SJCRH30 (cell line): Measurements from ENCODE around the gene OR2T33. TPM values are rescaled to one million over a fixed set of nuclear protein-coding genes. Genes with fewer than 3 reads are reported as not detected.
"Not testable (repeated sequence)": the region's sequence is repeated elsewhere in the genome, so short reads cannot be mapped to it uniquely, and the experiment has no call there.

Source experiments
- DNase-seq, 2 experiments: peaks; one replicate each; pipeline ENCODE4 v3.0.0-alpha.2; 2015 to 2020
- H3K27ac ChIP-seq: fragments of 250-450 bp; sonication (Bioruptor Pico); 2 replicates; pipeline ENCODE4 v1.5.1; 2020; ENCODE audit warnings: mild to moderate bottlenecking, moderate library complexity
- H3K27me3 ChIP-seq: fragments of 250-450 bp; sonication (Bioruptor Pico); 2 replicates; pipeline ENCODE4 v1.5.1; 2020; ENCODE audit warnings: mild to moderate bottlenecking, moderate library complexity
- H3K36me3 ChIP-seq: fragments of 250-450 bp; sonication (Bioruptor Pico); 2 replicates; pipeline ENCODE4 v1.5.1; 2020; ENCODE audit warnings: mild to moderate bottlenecking, moderate library complexity
- H3K4me1 ChIP-seq: fragments of 250-450 bp; sonication (Bioruptor Pico); 2 replicates; pipeline ENCODE4 v1.5.1; 2020; ENCODE audit warnings: mild to moderate bottlenecking, moderate library complexity
- H3K4me3 ChIP-seq: fragments of 250-450 bp; sonication (Bioruptor Pico); 2 replicates; pipeline ENCODE4 v1.5.1; 2020; ENCODE audit warnings: mild to moderate bottlenecking, moderate library complexity
- H3K9me3 ChIP-seq: fragments of 250-450 bp; sonication (Bioruptor Pico); replicated peaks from 2 replicates; pipeline ENCODE4 v1.5.1; 2020; ENCODE audit warnings: mild to moderate bottlenecking, moderate library complexity
- total RNA-seq: library from RNA; depleted of rRNA; stranded (reverse); fragments of >200 nt; shearing (Covaris generic); gene quantifications from 2 replicates; pipeline ENCODE4 v1.2.3, GENCODE V29; 2014; rRNA removed

Gene OR2T33, protein sequence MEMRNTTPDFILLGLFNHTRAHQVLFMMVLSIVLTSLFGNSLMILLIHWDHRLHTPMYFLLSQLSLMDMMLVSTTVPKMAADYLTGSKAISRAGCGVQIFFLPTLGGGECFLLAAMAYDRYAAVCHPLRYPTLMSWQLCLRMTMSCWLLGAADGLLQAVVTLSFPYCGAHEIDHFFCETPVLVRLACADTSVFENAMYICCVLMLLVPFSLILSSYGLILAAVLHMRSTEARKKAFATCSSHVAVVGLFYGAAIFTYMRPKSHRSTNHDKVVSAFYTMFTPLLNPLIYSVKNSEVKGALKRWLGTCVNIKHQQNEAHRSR
- total RNA-seq: not detected in 2 replicates

DNA sequence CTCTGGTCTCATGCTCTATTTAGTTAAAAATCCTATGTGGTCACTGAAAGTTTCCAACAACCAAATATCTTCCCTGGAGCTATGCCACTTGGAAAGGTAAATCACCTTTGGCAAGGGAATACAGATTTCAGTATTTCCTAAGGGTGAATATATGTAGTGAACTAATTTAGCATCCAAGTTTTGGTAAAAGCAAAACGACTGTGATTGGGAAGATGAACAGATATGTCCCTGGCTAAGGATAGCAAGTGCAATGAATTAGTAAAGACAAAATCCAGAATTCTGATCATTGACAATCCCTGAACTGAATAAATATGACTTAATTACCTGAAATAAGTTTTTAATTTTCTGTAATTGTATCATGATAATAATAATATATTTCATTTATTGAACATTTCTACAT lies at the start of gene OR2T33:
Gene OR2T33 (minus strand): TSS at position 101 of the 400 bp plus-strand sequence. CDS start 4,162 bp downstream, outside the sequence.
- Histone ChIP-seq H3K4me3 (no peak within 1 kb of the TSS), H3K9me3 (no peaks in the 10 kb centered on the region), H3K36me3 (no peaks in the 10 kb centered on the region), H3K27ac (no peak within 1 kb of the TSS), H3K27me3 (no peaks in the 10 kb centered on the region), H3K4me1 (no peaks in the 10 kb centered on the region)
- no peak for DNase-seq

DNA sequence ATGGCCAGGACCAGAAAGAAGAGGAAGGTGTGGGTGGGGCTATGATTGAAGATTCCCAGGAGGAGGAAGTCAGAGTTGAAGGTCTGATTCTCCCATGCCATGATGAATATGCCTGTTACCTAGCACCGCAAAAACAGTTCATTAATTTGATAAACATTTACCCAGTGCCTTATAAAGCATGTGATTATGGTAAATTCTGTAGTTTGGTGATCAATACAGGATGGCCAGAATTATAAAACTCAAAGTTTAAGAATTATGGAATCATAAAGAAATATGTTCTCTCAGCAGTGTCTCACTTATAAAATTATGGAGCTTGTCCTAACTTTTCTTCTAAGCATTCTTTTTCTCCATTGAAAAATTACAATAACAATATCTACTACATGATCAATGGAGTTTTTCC lies 46.7 kb upstream of the OR2T33 start, which contains the start of gene OR2M7:
Gene OR2M7 (minus strand): TSS at position 101 of the 400 bp plus-strand sequence. CDS start 0 bp downstream, at position 101.
- no peak for DNase-seq
- H3K9me3 ChIP-seq: no peaks in the 10 kb centered on the region
- no peak within 1 kb of the TSS for H3K4me3 ChIP-seq
- no peaks in the 10 kb centered on the region for H3K27me3 ChIP-seq
- no peak within 1 kb of the TSS for H3K27ac ChIP-seq
- no peaks in the 10 kb centered on the region for H3K4me1 ChIP-seq
- H3K36me3 ChIP-seq: no peaks in the 10 kb centered on the region

DNA sequence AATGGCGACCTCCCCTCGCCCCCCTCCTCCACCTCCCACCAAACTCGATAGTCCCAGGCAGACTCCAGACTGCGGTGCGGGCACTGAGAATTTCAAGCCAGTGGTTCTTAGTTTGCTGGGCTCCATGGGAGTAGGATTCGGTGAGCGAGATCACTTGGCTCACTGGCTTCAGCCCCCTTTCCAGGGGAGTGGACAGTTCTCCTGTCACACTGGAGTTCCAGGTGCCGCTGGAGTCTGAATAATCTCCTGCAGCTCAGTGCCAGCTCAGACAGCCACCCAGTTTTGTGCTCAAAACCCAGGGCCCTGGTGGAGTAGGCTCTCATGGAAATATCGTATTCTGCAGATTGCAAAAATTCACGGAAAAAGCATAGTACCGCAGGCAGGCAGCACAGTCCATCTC lies 39.0 kb upstream of the OR2T33 start:
- Histone ChIP-seq H3K4me3 (no peak overlapping the region), H3K9me3 (no peaks in the 10 kb centered on the region), H3K27ac (no peak overlapping the region), H3K36me3 (no peaks in the 10 kb centered on the region), H3K4me1 (no peaks in the 10 kb centered on the region), H3K27me3 (no peaks in the 10 kb centered on the region)
- no peak for DNase-seq

DNA sequence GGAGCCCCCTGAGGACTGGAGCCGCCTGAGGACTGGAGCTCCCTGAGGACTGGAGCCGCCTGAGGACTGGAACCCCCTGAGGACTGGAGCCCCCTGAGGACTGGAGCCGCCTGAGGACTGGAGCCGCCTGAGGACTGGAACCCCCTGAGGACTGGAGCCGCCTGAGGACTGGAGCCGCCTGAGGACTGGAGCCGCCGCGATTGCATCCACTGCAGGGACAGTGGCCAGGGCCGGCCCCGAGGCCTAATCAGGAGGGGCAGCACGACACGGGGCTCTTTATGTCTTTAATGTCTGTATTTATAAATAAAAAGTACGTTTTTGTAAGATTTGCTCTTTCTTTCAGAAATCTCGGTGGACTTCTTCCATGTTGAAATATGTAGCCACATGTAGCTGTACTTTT lies 29.0 kb upstream of the OR2T33 start:
- not testable (repeated sequence) for DNase-seq, H3K4me3 ChIP-seq, H3K27me3 ChIP-seq, H3K4me1 ChIP-seq, H3K9me3 ChIP-seq, H3K36me3 ChIP-seq, H3K27ac ChIP-seq

DNA sequence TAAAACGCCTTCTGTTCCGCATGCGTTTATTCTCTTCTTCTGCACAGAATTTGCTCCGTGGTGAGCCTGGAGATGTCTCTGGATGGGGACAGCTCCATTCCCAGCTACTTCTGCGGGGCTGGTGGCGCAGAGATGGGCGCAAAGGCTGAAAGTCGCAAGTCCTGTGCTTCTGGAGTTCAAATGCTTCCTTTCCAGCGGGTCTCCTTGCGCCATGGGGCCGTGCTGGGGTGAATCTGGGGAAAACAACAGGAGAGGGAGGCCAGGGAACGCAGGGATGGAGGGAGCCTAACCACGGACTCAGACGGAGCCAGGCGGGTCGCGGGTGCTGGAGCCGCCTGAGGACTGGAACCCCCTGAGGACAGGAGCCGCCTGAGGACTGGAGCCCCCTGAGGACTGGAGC lies 28.3 kb upstream of the OR2T33 start:
- Histone ChIP-seq H3K36me3 (no peaks in the 10 kb centered on the region), H3K4me1 (no peaks in the 10 kb centered on the region), H3K27ac (no peak overlapping the region), H3K4me3 (no peak overlapping the region), H3K27me3 (no peaks in the 10 kb centered on the region), H3K9me3 (no peaks in the 10 kb centered on the region)
- no peak for DNase-seq

DNA sequence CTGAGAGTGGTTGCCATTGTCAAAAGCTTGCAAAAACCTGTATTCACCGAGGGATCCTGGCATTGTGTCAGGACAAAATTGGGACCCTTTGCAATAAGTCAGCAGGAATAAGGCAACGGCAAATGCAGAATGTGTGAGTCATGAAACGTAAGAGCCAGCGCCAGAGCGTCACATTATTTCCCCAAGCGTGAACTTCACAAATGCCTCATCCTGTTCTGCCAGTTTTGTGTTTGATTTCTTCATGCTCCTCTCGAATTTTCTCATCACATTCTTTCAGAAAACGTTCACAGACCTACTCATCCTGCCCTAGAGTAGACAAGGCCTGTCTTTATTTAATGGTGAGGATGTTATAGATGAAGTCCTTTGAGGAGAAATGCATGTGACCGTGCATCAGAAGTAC lies 27.9 kb upstream of the OR2T33 start:
- H3K9me3 ChIP-seq: not testable (repeated sequence)

DNA sequence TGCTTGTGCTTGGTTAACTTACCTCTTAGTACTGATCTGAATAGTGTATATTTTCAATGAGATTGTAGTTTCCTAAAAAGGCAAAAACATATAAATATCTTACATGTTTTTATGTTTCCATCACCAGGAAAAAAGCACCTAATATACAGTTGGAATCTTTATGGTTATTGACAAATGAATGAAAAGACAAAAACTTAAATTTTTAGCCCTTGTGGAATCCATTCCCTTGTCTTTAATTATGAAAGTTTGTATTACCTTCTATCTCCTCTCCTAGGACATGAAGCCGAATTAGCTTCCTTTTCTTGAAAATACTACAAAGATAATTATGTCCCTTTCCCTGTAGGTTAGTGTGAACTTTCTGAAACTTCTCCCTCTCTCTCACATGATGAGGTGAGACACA lies 25.5 kb upstream of the OR2T33 start, which contains the start of gene OR2T12:
Gene OR2T12 (minus strand): TSS at position 101 of the 400 bp plus-strand sequence. CDS start 7,846 bp downstream, outside the sequence.
- no peak for DNase-seq
- Histone ChIP-seq H3K4me3 (no peak within 1 kb of the TSS), H3K27ac (no peak within 1 kb of the TSS), H3K4me1 (no peaks in the 10 kb centered on the region), H3K36me3 (no peaks in the 10 kb centered on the region), H3K9me3 (no peaks in the 10 kb centered on the region), H3K27me3 (no peaks in the 10 kb centered on the region)

More for the DNA sequence above, 27.9 kb upstream of the OR2T33 start:
- not testable (repeated sequence) for H3K4me3 ChIP-seq, H3K27ac ChIP-seq, DNase-seq, H3K36me3 ChIP-seq, H3K4me1 ChIP-seq, H3K27me3 ChIP-seq

DNA sequence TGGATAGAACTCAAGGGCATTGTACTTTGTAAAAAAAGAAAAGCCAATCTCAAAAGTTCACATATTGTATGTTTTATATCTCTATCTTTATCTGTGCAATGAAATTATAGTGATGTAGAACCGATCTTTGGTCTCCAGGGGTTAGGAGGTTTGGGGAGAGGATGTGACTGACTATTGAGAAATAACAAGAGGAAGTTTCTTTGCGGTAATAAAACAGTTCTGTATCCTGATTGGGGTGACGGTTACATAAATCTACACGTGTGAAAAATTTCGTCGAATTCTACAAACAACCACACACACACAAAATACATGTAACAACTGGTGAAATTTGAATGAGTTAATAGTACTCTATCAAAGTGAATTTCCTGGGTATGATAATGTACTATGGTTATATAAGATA lies 10.6 kb upstream of the OR2T33 start:
- Histone ChIP-seq H3K9me3 (no peaks in the 10 kb centered on the region), H3K4me1 (no peaks in the 10 kb centered on the region), H3K36me3 (no peaks in the 10 kb centered on the region), H3K27me3 (no peaks in the 10 kb centered on the region), H3K27ac (no peak overlapping the region), H3K4me3 (no peak overlapping the region)
- no peak for DNase-seq

DNA sequence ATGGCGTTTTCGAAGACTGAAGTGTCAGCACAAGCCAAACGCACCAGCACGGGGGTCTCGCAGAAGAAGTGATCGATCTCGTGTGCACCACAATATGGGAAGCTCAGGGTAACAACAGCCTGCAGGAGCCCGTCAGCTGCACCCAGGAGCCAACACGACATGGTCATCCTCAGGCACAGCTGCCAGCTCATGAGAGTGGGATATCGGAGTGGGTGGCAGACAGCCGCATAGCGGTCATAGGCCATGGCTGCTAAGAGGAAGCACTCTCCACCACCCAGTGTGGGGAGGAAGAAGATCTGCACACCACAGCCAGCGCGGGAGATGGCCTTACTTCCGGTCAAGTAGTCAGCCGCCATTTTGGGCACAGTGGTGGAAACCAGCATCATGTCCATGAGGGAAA lies 4.6 kb downstream of the OR2T33 start:
- H3K4me1 ChIP-seq, H3K27ac ChIP-seq: not testable (repeated sequence)

DNA sequence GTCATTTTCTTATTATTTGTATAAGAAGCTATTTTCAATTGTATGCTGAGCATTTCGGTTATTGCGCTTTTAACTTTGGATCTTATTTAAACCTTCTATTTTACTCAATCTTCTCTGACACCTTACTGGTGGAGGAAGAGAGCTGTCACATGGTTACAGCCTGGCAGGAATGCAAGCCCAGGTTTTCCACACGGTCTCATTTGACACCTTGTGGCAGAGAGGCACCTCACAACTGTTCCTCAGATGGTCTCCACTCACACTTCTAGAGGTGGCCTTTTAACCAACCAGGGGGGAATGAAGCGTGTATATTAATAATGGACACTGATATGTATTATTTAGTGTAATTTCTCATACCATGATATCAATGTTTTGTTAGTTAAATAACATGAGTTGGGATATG lies 9.6 kb downstream of the OR2T33 start:
- Histone ChIP-seq H3K36me3 (no peaks in the 10 kb centered on the region), H3K4me1 (no peaks in the 10 kb centered on the region), H3K4me3 (no peak overlapping the region), H3K27me3 (no peaks in the 10 kb centered on the region), H3K9me3 (no peaks in the 10 kb centered on the region), H3K27ac (no peak overlapping the region)
- no peak for DNase-seq

More for the DNA sequence above, 4.6 kb downstream of the OR2T33 start:
- H3K4me3 ChIP-seq, H3K27me3 ChIP-seq, H3K9me3 ChIP-seq, H3K36me3 ChIP-seq, DNase-seq: not testable (repeated sequence)

DNA sequence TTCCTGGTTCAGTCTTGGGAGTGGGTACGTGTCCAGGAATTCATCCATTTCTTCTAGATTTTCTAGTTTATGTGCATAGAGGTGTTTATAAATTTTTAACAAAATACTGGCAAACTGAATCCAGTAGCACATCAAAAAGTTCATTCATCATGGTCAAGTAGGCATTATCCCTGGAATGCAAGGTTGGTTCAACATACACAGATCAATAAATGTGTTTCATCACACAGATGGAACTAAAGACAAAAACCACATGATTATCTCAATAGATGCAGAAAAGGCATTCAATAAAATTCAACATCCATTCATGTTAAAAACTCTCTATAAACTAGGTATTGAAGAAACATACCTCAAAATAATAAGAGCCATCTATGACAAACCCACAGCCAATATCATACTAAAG lies 18.5 kb downstream of the OR2T33 start:
- H3K4me3 ChIP-seq, H3K27me3 ChIP-seq, H3K9me3 ChIP-seq, H3K27ac ChIP-seq, DNase-seq, H3K36me3 ChIP-seq, H3K4me1 ChIP-seq: not testable (repeated sequence)

DNA sequence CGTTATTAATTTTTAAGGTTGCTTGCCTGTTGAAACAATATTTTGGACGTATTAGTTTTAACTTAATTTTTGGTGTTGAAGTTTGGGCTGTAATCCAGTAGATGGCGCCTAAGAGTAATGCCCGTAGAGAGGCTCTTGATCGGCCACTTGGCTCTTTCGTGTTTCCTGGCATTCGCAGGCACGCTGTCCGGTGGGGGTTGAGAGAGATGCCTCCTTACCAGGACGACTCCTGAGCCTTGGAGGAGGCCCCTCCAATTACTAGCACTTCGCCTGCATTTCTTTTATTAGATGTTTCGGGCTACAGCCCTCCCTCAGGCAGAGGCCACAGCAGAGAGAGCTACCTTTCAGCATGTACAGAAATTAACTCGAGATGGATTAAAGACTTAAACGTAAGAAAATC lies 34.6 kb downstream of the OR2T33 start:
- Histone ChIP-seq H3K27me3 (no peaks in the 10 kb centered on the region), H3K9me3 (no peaks in the 10 kb centered on the region), H3K4me3 (no peak overlapping the region), H3K4me1 (no peaks in the 10 kb centered on the region), H3K36me3 (no peaks in the 10 kb centered on the region), H3K27ac (no peak overlapping the region)
- peak; percentile 33 to 59 for DNase-seq

DNA sequence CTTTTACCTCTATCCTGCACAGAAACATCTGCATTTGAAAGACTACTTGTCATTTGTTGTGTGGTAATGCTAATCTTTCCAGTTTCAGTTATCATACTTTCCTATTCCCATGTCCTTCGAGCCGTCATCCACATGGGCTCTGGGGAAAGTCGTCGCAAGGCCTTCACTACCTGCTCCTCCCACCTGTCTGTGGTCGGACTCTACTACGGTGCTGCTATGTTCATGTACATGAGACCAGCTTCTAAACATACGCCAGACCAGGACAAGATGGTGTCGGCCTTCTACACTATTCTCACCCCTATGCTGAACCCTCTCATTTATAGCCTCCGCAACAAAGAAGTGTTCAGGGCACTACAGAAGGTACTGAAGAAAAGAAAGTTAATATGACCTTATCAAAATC lies 38.3 kb downstream of the OR2T33 start:
- no peak overlapping the region for H3K4me3 ChIP-seq
- no peak for DNase-seq
- no peaks in the 10 kb centered on the region for H3K9me3 ChIP-seq
- no peaks in the 10 kb centered on the region for H3K4me1 ChIP-seq
- H3K27me3 ChIP-seq: no peaks in the 10 kb centered on the region
- no peaks in the 10 kb centered on the region for H3K36me3 ChIP-seq
- no peak overlapping the region for H3K27ac ChIP-seq

DNA sequence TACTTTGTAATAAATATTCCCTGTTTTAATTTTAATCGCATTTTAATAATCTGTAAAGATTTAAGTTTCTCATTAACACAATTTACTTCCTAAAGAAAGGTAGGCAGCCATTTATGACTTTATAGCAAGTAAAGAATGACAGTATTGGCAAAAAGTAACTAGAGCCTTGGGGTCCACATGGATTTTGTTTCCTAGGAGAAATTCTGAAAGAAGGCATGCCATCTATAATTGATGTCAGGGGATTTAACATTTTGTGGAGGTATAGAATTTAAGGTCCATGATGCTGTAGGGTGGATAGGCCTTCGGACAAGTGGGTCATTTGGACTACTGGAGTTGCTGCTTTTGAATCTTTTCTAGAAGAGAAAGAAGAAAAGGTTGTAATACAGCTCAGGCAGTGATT lies 46.7 kb downstream of the OR2T33 start, which contains the start of gene OR2M4:
Gene OR2M4 (plus strand): TSS at position 301 of the 400 bp plus-strand sequence. CDS start 7,512 bp downstream, outside the sequence.
- Histone ChIP-seq H3K27me3 (no peaks in the 10 kb centered on the region), H3K36me3 (no peaks in the 10 kb centered on the region), H3K4me1 (no peaks in the 10 kb centered on the region), H3K4me3 (no peak within 1 kb of the TSS), H3K9me3 (no peaks in the 10 kb centered on the region), H3K27ac (no peak within 1 kb of the TSS)
- no peak for DNase-seq

DNA sequence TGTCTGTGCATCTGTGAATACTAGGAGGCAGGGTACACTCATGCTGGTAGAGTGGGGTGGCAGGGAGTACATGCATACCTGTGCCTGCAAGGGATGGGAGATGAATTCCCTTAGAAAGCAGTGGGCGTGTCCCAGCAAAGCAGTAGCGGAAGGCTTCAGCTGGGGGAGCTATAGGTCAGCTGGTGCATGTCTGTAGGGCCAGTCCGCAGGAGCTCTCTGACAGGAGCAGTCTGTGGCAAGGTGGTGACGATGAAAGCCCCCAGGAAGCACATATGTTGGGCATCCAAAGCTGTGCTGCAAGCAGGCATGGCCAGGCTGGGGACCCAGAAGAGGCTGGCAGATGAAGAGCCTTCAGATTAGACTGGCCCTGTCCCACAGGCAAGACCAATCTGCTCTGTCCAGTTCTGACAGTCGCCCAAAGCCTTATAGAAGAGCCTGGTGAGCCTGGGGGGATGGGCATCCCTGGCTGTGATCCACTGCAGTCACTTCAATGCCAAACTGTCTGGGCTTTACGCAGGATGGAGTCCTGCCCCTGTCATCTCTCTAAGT lies 48.3 kb downstream of the OR2T33 start:
- H3K27me3 ChIP-seq: no peaks in the 10 kb centered on the region
- no peaks in the 10 kb centered on the region for H3K4me1 ChIP-seq
- H3K9me3 ChIP-seq: no peaks in the 10 kb centered on the region
- no peak overlapping the region for H3K4me3 ChIP-seq
- DNase-seq: no peak
- no peak overlapping the region for H3K27ac ChIP-seq
- H3K36me3 ChIP-seq: no peaks in the 10 kb centered on the region

DNA sequence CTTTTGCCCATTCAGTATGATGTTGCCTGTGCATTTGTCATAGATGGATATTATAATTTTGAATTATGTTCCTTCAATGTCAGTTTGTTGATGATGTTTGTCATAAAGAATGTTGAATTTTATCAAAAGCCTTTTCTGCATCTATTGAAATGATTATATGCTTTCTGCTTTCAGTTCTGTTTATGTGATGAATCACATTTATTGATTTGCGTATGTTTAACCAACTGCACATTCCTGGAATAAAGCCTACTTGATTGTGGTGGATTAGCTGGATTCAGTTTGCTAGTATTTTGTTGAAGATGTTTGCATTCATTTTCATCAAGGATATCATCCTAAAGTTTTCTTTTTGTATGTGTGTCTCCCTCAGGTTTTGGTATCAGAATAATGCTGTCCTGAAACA lies 52.2 kb downstream of the OR2T33 start:
- Histone ChIP-seq H3K4me3 (no peak overlapping the region), H3K4me1 (no peaks in the 10 kb centered on the region), H3K36me3 (no peaks in the 10 kb centered on the region), H3K27ac (no peak overlapping the region), H3K9me3 (no peaks in the 10 kb centered on the region), H3K27me3 (no peaks in the 10 kb centered on the region)
- DNase-seq: no peak
